ENCODE results near the gene KLRD1. TPM values are rescaled to one million over a fixed set of nuclear protein-coding genes. Genes with fewer than 3 reads are reported as not detected.
"Not testable (repeated sequence)": the region's sequence is repeated elsewhere in the genome, so short reads cannot be mapped to it uniquely, and the experiment has no call there.

KLRD1 gene
- total and polyA plus RNA-seq, 2 experiments from 2014 or later, result 0.30 to 0.70 TPM

- H3K36me3 ChIP-seq (replicated peaks; ENCODE audit: insufficient read depth, low read depth), result no peaks in the 10 kb centered on the region
- no peaks in the 10 kb centered on the region for H3K9me2 ChIP-seq (replicated peaks; ENCODE audit: insufficient read depth)
- no peak overlapping the region for H3K4me2 ChIP-seq
- no peaks in the 10 kb centered on the region for H3K27me3 ChIP-seq
- no peak for TF ChIP-seq CTCF (IDR thresholded peaks at IDR 0.05; ENCODE audit: poor library complexity)
- TF ChIP-seq EZH2phosphoT487 (IDR thresholded peaks at IDR 0.05; ENCODE audit: low read depth, severe bottlenecking, unreplicated experiment), result no peak
- TF ChIP-seq EZH2 (IDR thresholded peaks at IDR 0.05; ENCODE audit: borderline replicate concordance), result no peak
- H3K79me2 ChIP-seq, result peaks cover 3% of the 10 kb centered on the region
- H3K27ac ChIP-seq, result no peak overlapping the region
- no peak for DNase-seq (ENCODE audit: low spot score)
- no peaks in the 10 kb centered on the region for H4K20me1 ChIP-seq (ENCODE audit: insufficient read depth, poor library complexity, severe bottlenecking)
- no peak overlapping the region for H2AFZ ChIP-seq
- H3K4me1 ChIP-seq (ENCODE audit: insufficient read depth), result peaks cover 23% of the 10 kb centered on the region
- no peaks in the 10 kb centered on the region for H3K9me3 ChIP-seq (ENCODE audit: low read depth)
- H3K4me3 ChIP-seq, result no peak overlapping the region
- WGBS (ENCODE audit: low lambda C conversion rate, missing lambda C conversion rate), result 93% methylated on average over 10 of the region's 10 CpGs
These were observed 60.8 kb downstream of the KLRD1 start for GRCh38 chr12:10368206-10369171.

- Histone ChIP-seq H3K27me3 (no peaks in the 10 kb centered on the region), H3K4me3 (no peak overlapping the region), H2AFZ (no peak overlapping the region), H3K4me2 (no peak overlapping the region), H3K36me3 (replicated peaks; ENCODE audit: insufficient read depth, low read depth) (no peaks in the 10 kb centered on the region), H4K20me1 (ENCODE audit: insufficient read depth, poor library complexity, severe bottlenecking) (no peaks in the 10 kb centered on the region), H3K9me2 (replicated peaks; ENCODE audit: insufficient read depth) (no peaks in the 10 kb centered on the region), H3K27ac (no peak overlapping the region), H3K4me1 (ENCODE audit: insufficient read depth) (peaks cover 12% of the 10 kb centered on the region), H3K79me2 (peaks cover 3% of the 10 kb centered on the region), H3K9me3 (ENCODE audit: low read depth) (no peaks in the 10 kb centered on the region)
- TF ChIP-seq EZH2 (IDR thresholded peaks at IDR 0.05; ENCODE audit: borderline replicate concordance) (no peak), EZH2phosphoT487 (IDR thresholded peaks at IDR 0.05; ENCODE audit: low read depth, severe bottlenecking, unreplicated experiment) (no peak), CTCF (IDR thresholded peaks at IDR 0.05; ENCODE audit: poor library complexity) (no peak)
- WGBS (ENCODE audit: low lambda C conversion rate, missing lambda C conversion rate), result 97% methylated on average over 8 of the region's 8 CpGs
- DNase-seq (ENCODE audit: low spot score), result no peak
These were observed 62.1 kb downstream of the KLRD1 start for GRCh38 chr12:10369557-10370415.

DNA sequence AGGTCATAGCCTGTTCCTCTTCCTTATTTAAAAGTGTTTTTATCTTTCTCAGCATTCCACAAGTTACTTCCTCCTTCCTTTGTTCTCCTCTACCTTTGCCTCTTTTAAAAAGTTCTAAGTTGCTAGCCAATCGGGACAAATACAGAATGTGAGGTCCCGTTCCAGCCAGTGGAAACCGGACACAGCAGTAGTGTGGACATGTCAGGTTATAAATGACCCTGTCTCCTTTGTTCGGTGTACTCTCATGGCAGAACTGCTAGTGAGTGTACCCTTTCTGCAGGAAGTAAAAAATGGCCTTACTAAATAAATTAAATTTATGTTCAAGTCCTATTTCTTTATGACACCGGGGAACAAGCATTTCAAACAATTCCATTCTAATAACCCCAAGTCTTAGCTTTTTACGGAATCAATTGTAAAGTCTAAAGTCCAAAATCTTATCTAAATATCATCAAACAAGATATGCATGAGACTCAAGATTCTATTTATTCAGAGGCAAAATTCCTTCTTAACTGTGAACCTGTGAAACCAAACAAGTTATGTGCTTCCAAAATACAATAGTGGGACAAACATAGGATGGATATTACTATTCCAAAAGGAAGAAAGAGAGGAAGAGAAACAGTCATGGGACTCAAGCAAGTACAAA is 64.3 kb downstream of the KLRD1 start:
- H3K4me3 ChIP-seq; H3K27me3 ChIP-seq; H3K79me2 ChIP-seq; H3K4me1 ChIP-seq (ENCODE audit: insufficient read depth); H2AFZ ChIP-seq; DNase-seq (ENCODE audit: low spot score); H3K9me2 ChIP-seq (replicated peaks; ENCODE audit: insufficient read depth); H3K36me3 ChIP-seq (replicated peaks; ENCODE audit: insufficient read depth, low read depth); H3K9me3 ChIP-seq (ENCODE audit: low read depth); H4K20me1 ChIP-seq (ENCODE audit: insufficient read depth, poor library complexity, severe bottlenecking): not testable (repeated sequence)
- Histone ChIP-seq H3K27ac (peak overlapping the region; percentile 30), H3K4me2 (peak overlapping the region; percentile 25)
- 61% methylated on average over 6 of the region's 6 CpGs for WGBS (ENCODE audit: low lambda C conversion rate, missing lambda C conversion rate)
